Panc1 (cell line): ENCODE results near the gene HFE. TPM values are rescaled to one million over a fixed set of nuclear protein-coding genes. Genes with fewer than 3 reads are reported as not detected.

ENCODE experiments used
- ATAC-seq: fragments of 200-7000 bp; cut with Tn5 transposase; 2 replicates; pipeline ENCODE4 v1.9.1; 2020; ENCODE audit warnings: mild to moderate bottlenecking, moderate library complexity
- BruUV-seq: library from RNA; stranded (reverse); fragments of 400-500 nt; replicated peaks from 2 replicates; lab custom pipeline; 2021; lab: Mats Ljungman, UMichigan
- CTCF ChIA-PET: fragments of 300-600 bp; sonication (Branson Sonifier 250); formaldehyde crosslinking; loops from one replicate; lab custom pipeline; 2022; ENCODE audit warnings: antibody characterized with exemption; lab: Charles Lee
- POLR2A ChIA-PET: fragments of 300-600 bp; sonication (Branson Sonifier 250); formaldehyde crosslinking; loops from one replicate; lab custom pipeline; 2022; ENCODE audit warnings: antibody characterized with exemption; lab: Charles Lee
- DNase-seq: peaks from one replicate; pipeline ENCODE4 v3.0.0-alpha.2; 2010; ENCODE audit warnings: low read depth, low spot score
- H3K27ac ChIP-seq: 2 replicates; pipeline ENCODE4 v1.5.1; 2011; ENCODE audit warnings: mild to moderate bottlenecking, low read length, inconsistent platforms
- H3K27me3 ChIP-seq: fragments of 200-500 bp; sonication (Bioruptor generic); 2 replicates; pipeline ENCODE4 v1.6.0; 2014; ENCODE audit warnings: low read length, inconsistent platforms; ENCODE audit not compliant: control insufficient read depth, insufficient read depth
- H3K36me3 ChIP-seq: fragments of 200-500 bp; sonication (Bioruptor generic); 2 replicates; pipeline ENCODE4 v1.5.1; 2014; ENCODE audit warnings: inconsistent platforms, mild to moderate bottlenecking, low read length, moderate library complexity; ENCODE audit not compliant: control insufficient read depth, insufficient read depth
- H3K4me1 ChIP-seq: 2 replicates; pipeline ENCODE4 v1.5.1; 2011; ENCODE audit warnings: inconsistent platforms, mild to moderate bottlenecking, low read length, moderate library complexity; ENCODE audit not compliant: control insufficient read depth, insufficient read depth
- H3K4me3 ChIP-seq, 2 experiments: 2 replicates each; pipeline ENCODE4 v1.5.1; 2011 to 2012; ENCODE audit warnings: low read depth in 2 of 2, low read length in 2 of 2, mild to moderate bottlenecking in 2 of 2, inconsistent platforms in 1 of 2, moderate library complexity in 1 of 2
- H3K9me3 ChIP-seq: fragments of 200-500 bp; sonication (Bioruptor generic); 2 replicates; pipeline ENCODE4 v1.5.1; 2014; ENCODE audit warnings: low read depth, mild to moderate bottlenecking, inconsistent platforms, low read length, moderate library complexity; ENCODE audit not compliant: control insufficient read depth, insufficient read depth
- CTCF ChIP-seq: fragments of 450-650 bp; IDR thresholded peaks from 2 replicates; pipeline ENCODE4 v1.5.1; 2017; ENCODE audit warnings: mild to moderate bottlenecking
- POLR2AphosphoS5 ChIP-seq: IDR thresholded peaks from 2 replicates; pipeline ENCODE4 v1.6.1; 2012; ENCODE audit warnings: mild to moderate bottlenecking, low read depth, low read length, moderate library complexity
- REST ChIP-seq, 2 experiments: IDR thresholded peaks; 2 replicates each; pipeline ENCODE4 v1.6.1; 2011 to 2012; ENCODE audit warnings: low read depth in 2 of 2, control low read depth in 1 of 2, low read length in 1 of 2, mild to moderate bottlenecking in 1 of 2, moderate library complexity in 1 of 2; ENCODE audit not compliant: insufficient read depth in 1 of 2
- SIN3A ChIP-seq: IDR thresholded peaks from 2 replicates; pipeline ENCODE4 v1.6.1; 2012; ENCODE audit warnings: low read depth, mild to moderate bottlenecking, low read length, moderate library complexity, borderline replicate concordance; ENCODE audit not compliant: insufficient read depth
- TCF7L2 ChIP-seq: IDR thresholded peaks from 2 replicates; pipeline ENCODE4 v1.6.1; 2011; ENCODE audit warnings: mild to moderate bottlenecking, low read depth, low read length, inconsistent platforms
- in situ Hi-C: cut with HindIII; loops from 2 replicates; pipeline ENCODE4 v1.10.0; 2016; ENCODE audit warnings: low sequenced_read_pairs, low pct_unique_long_range_greater_than_20kb
- intact Hi-C: fragments of 100-400 bp; cut with micrococcal nuclease; formaldehyde crosslinking; loops from one replicate; pipeline ENCODE4 v1.10.0; 2022; ENCODE audit not compliant: unreplicated experiment
- total RNA-seq: library from RNA; stranded (reverse); gene quantifications from one replicate; pipeline ENCODE4 v1.2.1, GENCODE V29; 2021; ENCODE audit not compliant: unreplicated experiment

The HFE gene
- total RNA-seq, 1 experiment from 2014 or later: 12.1 TPM

GRCh38 chr6:26103141-26103769 lies 16.0 kb downstream of the HFE start:
- in situ Hi-C loops: no loop called here
- no peak for DNase-seq
- Histone ChIP-seq H3K4me1 (peaks cover 16% of the 10 kb centered on the region), H3K27ac (peak overlapping the region; percentile 99), H3K9me3 (peaks cover 5% of the 10 kb centered on the region; the same call in 1 of the 2 replicates), H3K4me3 (peak overlapping the region; percentile 58 to 79), H3K36me3 (no peaks in the 10 kb centered on the region), H3K27me3 (no peaks in the 10 kb centered on the region)
- ATAC-seq: peak; percentile 93
- TSS peak; percentile 70 for BruUV-seq
- no peak for TF ChIP-seq POLR2AphosphoS5
- TF ChIP-seq TCF7L2: no peak
- no peak for TF ChIP-seq REST (IDR thresholded peaks at IDR 0.05; ENCODE audit: insufficient read depth in 1 of 2, low read depth in 2 of 2, low read length in 1 of 2)
- no peak for TF ChIP-seq SIN3A
- TF ChIP-seq CTCF: no peak
- POLR2A ChIA-PET: interaction anchor here (0.6 to 2.3 kb wide), 3 partner anchors 20 to 83 kb away, joined by 5 to 12 read pairs (median 7); a partner anchor contains a TSS
- intact Hi-C loops: loop anchor here (2.0 kb wide), 1 partner anchor 46 kb away; a partner anchor contains a TSS
- CTCF ChIA-PET: interaction anchor here (0.5 to 1.6 kb wide), 3 partner anchors 15 to 614 kb away, joined by 3 to 6 read pairs (median 5); a partner anchor contains a TSS

GRCh38 chr6:26103770-26104456 lies 16.7 kb downstream of the HFE start:
- ATAC-seq (peak; percentile 89), DNase-seq (peak; percentile 98)
- TF ChIP-seq SIN3A (peak; percentile 99), POLR2AphosphoS5 (peak; percentile 100), REST (IDR thresholded peaks at IDR 0.05; ENCODE audit: insufficient read depth in 1 of 2, low read depth in 2 of 2, low read length in 1 of 2) (peak; percentile 44 to 57; a peak in 2 of 4 replicates), TCF7L2 (peak; percentile 52; the same call in 1 of the 2 replicates), CTCF (peak; percentile 62)
- H3K36me3 ChIP-seq: no peaks in the 10 kb centered on the region
- peak overlapping the region; percentile 58 to 79 for H3K4me3 ChIP-seq
- ChIA-PET POLR2A (interaction anchor here (0.6 to 2.3 kb wide), 9 partner anchors 7 to 1043 kb away, joined by 3 to 18 read pairs (median 4); a partner anchor contains a TSS), CTCF (interaction anchor here (0.5 to 1.6 kb wide), 3 partner anchors 15 to 614 kb away, joined by 3 to 6 read pairs (median 5); a partner anchor contains a TSS)
- peaks cover 16% of the 10 kb centered on the region for H3K4me1 ChIP-seq
- H3K27me3 ChIP-seq: no peaks in the 10 kb centered on the region
- BruUV-seq: TSS peak; percentile 100
- peaks cover 5% of the 10 kb centered on the region; the same call in 1 of the 2 replicates for H3K9me3 ChIP-seq
- intact Hi-C loops (loop anchor here (2.0 kb wide), 1 partner anchor 47 kb away; a partner anchor contains a TSS), in situ Hi-C loops (no loop called here)
- peak overlapping the region; percentile 99 for H3K27ac ChIP-seq
